Activated T-cell treated with anti-CD3 and anti-CD28 coated beads, Interleukin-2, amount 50 U/mL, for 24 hours (primary cell): Measurements from ENCODE around the gene NDE1.

Source experiments
- DNase-seq: peaks from one replicate; pipeline ENCODE4 v3.0.0-alpha.2; 2020
- H3K27ac Mint-ChIP-seq: 2 replicates; pipeline ENCODE4 v1.8.0; 2020; ENCODE audit warnings: mild to moderate bottlenecking, mixed read lengths
- H3K27me3 Mint-ChIP-seq: 2 replicates; pipeline ENCODE4 v1.8.0; 2020; ENCODE audit warnings: mixed read lengths
- H3K36me3 Mint-ChIP-seq: 2 replicates; pipeline ENCODE4 v1.8.0; 2020; ENCODE audit warnings: low read depth, mixed read lengths
- H3K4me1 Mint-ChIP-seq: 2 replicates; pipeline ENCODE4 v1.8.0; 2020; ENCODE audit warnings: low read depth, mixed read lengths
- H3K4me3 Mint-ChIP-seq: 2 replicates; pipeline ENCODE4 v1.8.0; 2020; ENCODE audit warnings: mild to moderate bottlenecking, moderate library complexity, mixed read lengths
- H3K9me3 Mint-ChIP-seq: 2 replicates; pipeline ENCODE4 v1.8.0; 2020; ENCODE audit warnings: mixed read lengths

The NDE1 gene

GRCh38 chr16:15613676-15614075 lies 36.4 kb upstream of the NDE1 start:
- Mint-ChIP-seq H3K36me3 (peaks cover 89% of the 10 kb centered on the region), H3K27ac (peak overlapping the region; percentile 67)
- no peak for DNase-seq

GRCh38 chr16:15616012-15616411 lies 34.0 kb upstream of the NDE1 start:
- DNase-seq: no peak
- Mint-ChIP-seq H3K27me3 (no peaks in the 10 kb centered on the region), H3K36me3 (peaks cover 87% of the 10 kb centered on the region), H3K4me1 (peaks cover 4% of the 10 kb centered on the region), H3K4me3 (no peak overlapping the region), H3K9me3 (no peaks in the 10 kb centered on the region), H3K27ac (no peak overlapping the region)

More at GRCh38 chr16:15613676-15614075, 36.4 kb upstream of the NDE1 start:
- Mint-ChIP-seq H3K4me1 (peaks cover 12% of the 10 kb centered on the region), H3K9me3 (no peaks in the 10 kb centered on the region), H3K4me3 (no peak overlapping the region), H3K27me3 (no peaks in the 10 kb centered on the region)

DNA sequence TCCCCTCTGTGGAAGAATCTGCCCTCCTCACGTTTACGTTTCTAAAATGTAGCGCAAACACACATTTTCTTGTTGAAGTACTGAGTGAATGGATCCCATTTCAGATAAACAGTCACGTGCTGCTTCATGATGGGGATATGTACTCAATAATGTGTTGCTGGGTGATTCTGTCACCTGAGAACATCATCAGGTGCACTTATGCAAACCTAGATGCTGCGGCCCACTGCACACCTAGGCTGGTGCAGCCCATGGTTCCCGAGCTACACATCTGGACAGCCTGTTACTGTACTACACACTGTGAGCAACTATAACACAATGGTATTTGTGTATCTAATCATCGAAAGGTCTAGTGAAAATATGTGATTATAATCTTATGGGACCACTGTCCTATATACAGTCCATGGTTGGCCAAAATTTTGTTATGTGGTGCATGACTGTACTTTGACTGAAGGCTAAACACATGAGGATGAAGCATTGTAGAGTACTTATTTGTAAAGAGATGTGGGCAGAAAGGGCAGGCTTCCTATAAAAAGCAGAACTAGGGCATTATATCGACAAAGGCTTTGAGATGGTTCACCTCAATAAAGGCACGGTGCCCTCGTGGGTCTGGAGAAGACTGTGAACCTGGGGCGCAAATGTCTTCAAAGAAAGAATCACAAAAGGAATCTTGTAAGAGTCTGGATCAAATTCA lies 33.4 kb upstream of the NDE1 start:
- Mint-ChIP-seq H3K4me3 (no peak overlapping the region), H3K36me3 (peaks cover 88% of the 10 kb centered on the region), H3K27ac (peak overlapping the region; percentile 2), H3K27me3 (no peaks in the 10 kb centered on the region), H3K4me1 (peaks cover 2% of the 10 kb centered on the region), H3K9me3 (no peaks in the 10 kb centered on the region)
- DNase-seq: no peak

DNA sequence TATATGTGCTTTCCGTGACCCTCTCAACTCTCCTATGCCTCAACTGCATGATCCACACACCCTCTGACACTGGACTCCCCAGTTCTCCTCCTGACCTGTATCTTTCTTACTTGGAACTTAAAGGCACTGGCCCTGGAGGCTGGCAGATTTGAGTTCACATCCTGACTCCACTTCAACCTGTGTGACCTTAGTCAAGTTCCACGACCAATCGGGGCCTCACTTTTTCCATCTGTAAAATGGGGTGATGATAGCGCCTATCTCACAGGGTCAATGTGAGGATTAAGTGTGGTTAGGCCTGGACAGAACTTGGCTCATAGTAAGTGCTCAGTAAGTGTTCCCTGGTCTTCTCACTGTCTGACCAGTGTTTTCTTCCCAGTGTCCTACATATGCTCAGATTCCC lies 32.1 kb upstream of the NDE1 start:
- Mint-ChIP-seq H3K9me3 (no peaks in the 10 kb centered on the region), H3K4me1 (no peaks in the 10 kb centered on the region), H3K27me3 (no peaks in the 10 kb centered on the region), H3K27ac (peak overlapping the region; percentile 65), H3K4me3 (no peak overlapping the region), H3K36me3 (peaks cover 88% of the 10 kb centered on the region)
- DNase-seq: no peak

DNA sequence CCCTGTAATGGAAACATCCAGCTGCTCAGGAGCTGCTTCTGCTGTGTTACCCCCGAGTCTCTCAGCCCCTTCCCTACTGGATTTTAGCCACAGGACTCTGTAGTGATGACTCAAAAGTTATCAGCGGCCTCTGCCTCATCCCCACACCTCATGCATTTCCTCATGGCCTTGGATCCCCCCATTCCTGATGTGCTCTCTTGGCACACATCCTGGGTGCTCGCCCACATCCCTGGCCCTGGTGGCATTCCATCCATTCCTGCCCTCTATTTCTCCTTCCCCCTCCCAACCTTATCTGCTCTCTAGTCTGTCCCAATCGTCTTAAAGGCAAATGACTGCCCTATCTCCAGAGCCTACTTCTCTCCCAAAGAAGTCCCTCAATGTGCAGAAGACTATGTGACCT lies 31.7 kb upstream of the NDE1 start:
- no peak overlapping the region for H3K4me3 Mint-ChIP-seq
- peak overlapping the region; percentile 65 for H3K27ac Mint-ChIP-seq
- peaks cover 88% of the 10 kb centered on the region for H3K36me3 Mint-ChIP-seq
- H3K4me1 Mint-ChIP-seq: no peaks in the 10 kb centered on the region
- no peaks in the 10 kb centered on the region for H3K27me3 Mint-ChIP-seq
- DNase-seq: no peak
- H3K9me3 Mint-ChIP-seq: no peaks in the 10 kb centered on the region

DNA sequence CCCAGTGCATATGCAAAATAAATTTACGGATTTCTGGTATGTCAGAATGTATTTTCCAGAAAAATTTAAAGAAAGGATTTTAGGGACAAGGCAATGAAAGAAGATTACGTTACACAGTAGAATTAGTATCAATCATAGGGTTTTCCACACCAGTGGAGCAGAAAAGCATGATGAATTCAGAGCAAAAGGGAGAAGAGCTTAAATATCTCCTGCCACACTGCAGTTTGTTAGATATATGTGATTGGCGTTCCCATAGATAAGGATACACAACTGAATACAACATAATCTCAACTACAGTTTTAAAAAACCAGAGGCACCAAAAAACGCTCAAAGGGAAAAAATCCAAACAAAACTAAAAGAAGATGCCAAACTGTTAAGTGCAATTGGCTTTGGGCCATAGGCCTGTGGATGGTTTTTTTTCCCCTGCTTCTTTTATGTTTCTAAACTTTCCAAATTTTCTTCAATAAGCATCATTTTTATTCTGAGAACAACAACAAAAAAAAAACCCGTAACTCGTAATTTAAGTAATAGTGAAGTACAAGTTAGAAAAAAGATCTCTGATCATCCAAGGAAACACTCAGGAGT lies 29.3 kb upstream of the NDE1 start:
- Mint-ChIP-seq H3K27me3 (no peaks in the 10 kb centered on the region), H3K36me3 (peaks cover 95% of the 10 kb centered on the region)

DNA sequence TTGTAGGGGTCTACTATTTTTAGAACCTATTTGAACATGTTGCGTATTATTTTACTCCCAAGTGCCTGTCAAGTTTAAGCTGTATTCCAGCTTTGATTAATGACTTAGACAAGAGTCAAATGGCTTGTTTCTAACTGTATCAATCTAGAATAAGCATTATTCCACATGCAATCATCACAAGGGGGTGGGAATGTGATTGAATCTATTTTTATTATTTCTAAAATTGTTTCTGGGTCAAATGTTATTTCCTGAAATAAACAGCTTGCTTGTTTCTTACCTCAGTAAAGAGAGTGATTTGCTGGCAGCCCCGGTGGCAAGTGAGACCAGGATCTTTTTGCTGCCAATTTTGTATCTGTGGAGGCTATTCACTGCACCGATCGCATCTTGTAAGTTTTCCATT lies 28.6 kb upstream of the NDE1 start:
- peaks cover 5% of the 10 kb centered on the region for H3K4me1 Mint-ChIP-seq
- peaks cover 93% of the 10 kb centered on the region for H3K36me3 Mint-ChIP-seq
- no peaks in the 10 kb centered on the region for H3K27me3 Mint-ChIP-seq
- no peak for DNase-seq
- no peak overlapping the region for H3K4me3 Mint-ChIP-seq
- peak overlapping the region; percentile 6 for H3K27ac Mint-ChIP-seq
- H3K9me3 Mint-ChIP-seq: no peaks in the 10 kb centered on the region

More for the DNA sequence above, 29.3 kb upstream of the NDE1 start:
- no peak overlapping the region for H3K4me3 Mint-ChIP-seq
- no peak for DNase-seq
- H3K4me1 Mint-ChIP-seq: peaks cover 5% of the 10 kb centered on the region
- H3K9me3 Mint-ChIP-seq: no peaks in the 10 kb centered on the region
- H3K27ac Mint-ChIP-seq: peak overlapping the region; percentile 35

DNA sequence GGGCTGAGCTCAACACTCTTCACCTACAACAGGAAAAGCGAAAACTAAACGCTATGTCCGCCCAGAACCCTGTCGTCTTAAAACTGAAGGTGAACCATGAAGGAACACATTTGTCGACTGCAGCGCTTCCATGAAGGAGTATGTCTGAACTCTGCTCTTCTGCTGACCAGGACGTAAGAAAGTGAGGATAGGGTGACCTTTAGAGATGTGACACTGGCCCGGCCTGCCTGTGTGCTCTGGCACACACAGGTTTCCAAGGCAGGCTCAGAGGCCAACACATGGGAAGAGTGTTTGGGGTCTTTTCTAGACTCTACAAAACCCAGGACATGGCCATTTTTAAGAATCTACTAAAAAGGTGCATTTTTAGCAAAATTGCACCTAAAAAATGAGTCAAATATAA lies 28.2 kb upstream of the NDE1 start:
- Mint-ChIP-seq H3K4me1 (peaks cover 5% of the 10 kb centered on the region), H3K9me3 (no peaks in the 10 kb centered on the region), H3K27ac (peak overlapping the region; percentile 15), H3K27me3 (no peaks in the 10 kb centered on the region), H3K4me3 (no peak overlapping the region), H3K36me3 (peaks cover 90% of the 10 kb centered on the region)
- DNase-seq: no peak

DNA sequence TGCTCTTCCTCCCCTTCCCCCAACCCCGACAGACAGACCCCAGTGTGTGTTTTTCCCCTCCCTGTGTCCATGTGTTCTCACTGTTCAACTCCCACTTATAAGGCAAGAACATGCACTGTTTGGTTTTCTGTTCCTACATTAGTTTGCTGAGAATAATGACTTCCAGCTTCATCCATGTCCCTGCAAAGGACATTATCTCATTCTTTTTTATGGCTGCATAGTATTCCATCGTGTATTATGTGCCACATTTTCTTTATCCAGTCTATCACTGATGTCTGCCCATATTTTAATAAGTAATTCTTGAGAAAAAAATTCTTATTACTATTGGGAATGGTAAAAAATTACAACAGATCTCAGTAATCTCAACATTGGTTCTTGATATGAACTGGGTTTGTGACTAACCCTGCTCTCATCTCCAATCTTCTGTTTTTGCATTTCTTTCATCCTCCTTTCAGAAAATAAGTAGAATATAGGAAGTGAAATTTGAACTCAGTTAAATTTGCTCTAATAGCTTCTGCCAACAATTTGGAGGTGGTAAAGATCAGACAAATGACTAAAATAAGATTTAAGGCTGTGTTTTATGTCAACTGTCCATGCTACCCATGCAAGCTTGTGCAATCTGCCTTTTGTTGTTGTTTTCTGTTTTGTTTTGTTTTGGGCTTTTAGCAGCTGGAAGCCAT lies 18.2 kb upstream of the NDE1 start:
- Mint-ChIP-seq H3K9me3 (no peaks in the 10 kb centered on the region), H3K36me3 (peaks cover 88% of the 10 kb centered on the region), H3K4me1 (peaks cover 49% of the 10 kb centered on the region), H3K27ac (peak overlapping the region; percentile 73), H3K4me3 (no peak overlapping the region), H3K27me3 (no peaks in the 10 kb centered on the region)
- no peak for DNase-seq

DNA sequence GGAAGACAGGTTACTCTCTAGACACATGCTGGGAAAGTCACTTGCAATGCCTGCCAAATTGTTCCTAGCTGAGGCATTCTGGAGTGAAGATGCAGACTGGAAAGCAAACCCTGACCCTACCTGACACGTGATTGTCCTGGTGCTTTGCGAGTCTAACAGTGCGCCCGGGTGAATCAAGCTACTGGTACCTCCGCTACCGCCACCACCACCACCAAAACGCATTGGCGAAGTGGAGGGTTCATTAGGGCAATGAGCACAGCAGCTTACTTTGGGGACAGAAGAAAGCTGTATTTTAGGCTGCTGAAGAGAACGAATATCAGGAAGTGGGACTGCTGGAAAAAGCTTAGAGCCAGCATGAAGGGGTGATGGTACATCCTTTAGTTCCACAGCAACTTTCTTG lies 14.1 kb upstream of the NDE1 start:
- no peak for DNase-seq
- Mint-ChIP-seq H3K4me1 (peaks cover 79% of the 10 kb centered on the region), H3K27ac (peak overlapping the region; percentile 90), H3K9me3 (no peaks in the 10 kb centered on the region), H3K4me3 (no peak overlapping the region), H3K36me3 (peaks cover 89% of the 10 kb centered on the region), H3K27me3 (no peaks in the 10 kb centered on the region)

DNA sequence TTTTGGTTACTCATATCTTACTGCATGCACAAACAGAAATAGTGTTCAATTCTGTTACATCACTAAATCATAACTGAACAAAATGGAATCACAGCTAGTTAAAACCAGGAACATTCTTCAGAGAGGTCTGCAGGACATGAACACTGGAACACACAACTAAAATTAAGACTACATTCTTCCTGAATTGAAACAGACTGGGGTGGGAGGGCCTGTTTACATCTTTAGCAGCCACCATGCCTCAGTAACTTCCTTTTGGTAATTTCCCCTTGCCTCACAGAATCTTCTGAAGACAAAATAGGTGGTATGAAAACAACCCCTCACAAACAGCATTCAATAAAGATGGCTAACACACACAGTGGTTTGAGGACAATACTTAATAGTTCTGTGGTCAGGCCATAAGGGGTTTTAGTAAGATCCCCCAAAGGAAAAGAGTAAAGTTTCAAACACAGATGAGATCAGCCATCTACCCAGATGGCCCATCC lies 13.6 kb upstream of the NDE1 start:
- no peaks in the 10 kb centered on the region for H3K27me3 Mint-ChIP-seq
- H3K9me3 Mint-ChIP-seq: no peaks in the 10 kb centered on the region
- peaks cover 84% of the 10 kb centered on the region for H3K4me1 Mint-ChIP-seq
- H3K4me3 Mint-ChIP-seq: peak overlapping the region; percentile 8
- H3K27ac Mint-ChIP-seq: peak overlapping the region; percentile 90
- no peak for DNase-seq
- peaks cover 89% of the 10 kb centered on the region for H3K36me3 Mint-ChIP-seq

GRCh38 chr16:15639061-15639568 lies 10.9 kb upstream of the NDE1 start:
- peak overlapping the region; percentile 63 for H3K4me3 Mint-ChIP-seq
- no peaks in the 10 kb centered on the region for H3K9me3 Mint-ChIP-seq
- peaks cover 80% of the 10 kb centered on the region for H3K4me1 Mint-ChIP-seq
- peaks cover 77% of the 10 kb centered on the region for H3K36me3 Mint-ChIP-seq
- peak overlapping the region; percentile 95 for H3K27ac Mint-ChIP-seq
- peak; percentile 53 for DNase-seq
- H3K27me3 Mint-ChIP-seq: no peaks in the 10 kb centered on the region

- Mint-ChIP-seq H3K36me3 (peaks cover 59% of the 10 kb centered on the region), H3K27ac (peak overlapping the region; percentile 99)
Measured at GRCh38 chr16:15640966-15641365, 9.1 kb upstream of the NDE1 start.

DNA sequence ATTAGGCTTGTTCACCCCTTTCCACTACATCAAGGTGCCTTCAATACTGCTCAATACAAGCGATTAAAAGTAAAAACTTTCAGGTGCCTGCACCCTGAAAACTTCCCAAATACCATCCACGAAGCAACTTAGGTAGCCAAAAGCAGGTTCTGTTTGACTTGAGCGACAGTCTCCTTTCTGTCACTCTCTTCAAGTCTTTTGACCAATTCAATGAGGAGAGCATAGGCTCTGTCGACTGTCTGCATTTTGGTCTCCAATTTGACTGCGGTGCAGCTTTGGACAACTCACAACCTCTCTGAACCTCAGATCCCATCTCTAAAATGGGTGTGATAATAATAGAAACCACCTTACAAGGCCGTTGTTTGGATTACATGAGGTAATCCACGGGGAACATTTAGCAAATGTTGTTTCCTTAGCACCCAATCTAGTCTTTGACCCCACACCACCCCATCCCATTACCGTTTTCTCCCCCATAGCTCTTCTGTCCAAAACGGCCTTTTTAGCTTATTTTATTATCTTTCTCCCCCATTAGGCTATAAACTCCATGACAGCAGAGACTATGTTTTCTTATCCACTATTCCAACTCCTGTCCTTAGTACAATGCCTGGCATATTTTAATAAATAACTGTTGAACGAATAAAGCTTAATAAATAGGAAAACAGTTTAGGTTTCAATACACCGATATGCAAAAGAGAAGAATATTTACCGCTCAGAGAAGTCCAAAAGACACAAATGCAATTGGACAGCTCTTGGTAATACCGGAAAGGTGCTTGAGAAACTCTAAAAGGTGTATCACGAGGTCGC lies 8.1 kb upstream of the NDE1 start:
- Mint-ChIP-seq H3K4me1 (peaks cover 65% of the 10 kb centered on the region), H3K9me3 (no peaks in the 10 kb centered on the region), H3K27me3 (no peaks in the 10 kb centered on the region), H3K36me3 (peaks cover 49% of the 10 kb centered on the region), H3K27ac (peak overlapping the region; percentile 99), H3K4me3 (peak overlapping the region; percentile 88)
- DNase-seq: no peak

More at GRCh38 chr16:15640966-15641365, 9.1 kb upstream of the NDE1 start:
- H3K4me1 Mint-ChIP-seq: peaks cover 72% of the 10 kb centered on the region
- H3K4me3 Mint-ChIP-seq: peak overlapping the region; percentile 88
- no peaks in the 10 kb centered on the region for H3K27me3 Mint-ChIP-seq
- H3K9me3 Mint-ChIP-seq: no peaks in the 10 kb centered on the region
- no peak for DNase-seq
